HG03442 (cell line): ENCODE data around the gene BNC2.

ENCODE experiments used
- ATAC-seq: cut with Tn5 transposase; IDR thresholded peaks from one replicate; pipeline ENCODE4 v1.9.1; 2021; ENCODE audit warnings: mild to moderate bottlenecking, moderate library complexity; ENCODE audit not compliant: unreplicated experiment

BNC2 gene

GRCh38 chr9:16429671-16430070 is 440.8 kb downstream of the BNC2 start:
- ATAC-seq, result no peak

GRCh38 chr9:16427873-16428427 is 442.5 kb downstream of the BNC2 start:
- ATAC-seq, result no peak

GRCh38 chr9:16426716-16427115 is 443.8 kb downstream of the BNC2 start:
- no peak for ATAC-seq

GRCh38 chr9:16425562-16426231 is 444.8 kb downstream of the BNC2 start:
- no peak for ATAC-seq

GRCh38 chr9:16422114-16422513 is 448.4 kb downstream of the BNC2 start:
- ATAC-seq, result no peak

GRCh38 chr9:16421532-16421931 is 448.9 kb downstream of the BNC2 start:
- no peak for ATAC-seq

GRCh38 chr9:16419124-16419523 is 451.3 kb downstream of the BNC2 start:
- ATAC-seq, result no peak

- no peak for ATAC-seq
Observed at GRCh38 chr9:16418721-16419120, 451.7 kb downstream of the BNC2 start.

- ATAC-seq, result no peak
Observed at GRCh38 chr9:16417749-16418148, 452.7 kb downstream of the BNC2 start.

GRCh38 chr9:16417161-16417560 is 453.3 kb downstream of the BNC2 start:
- ATAC-seq, result no peak

GRCh38 chr9:16414451-16414850 is 456.0 kb downstream of the BNC2 start:
- no peak for ATAC-seq

- ATAC-seq, result no peak
Observed at GRCh38 chr9:16413509-16414016, 456.9 kb downstream of the BNC2 start.

- no peak for ATAC-seq
Observed at GRCh38 chr9:16412740-16413139, 457.7 kb downstream of the BNC2 start.

- no peak for ATAC-seq
Observed at GRCh38 chr9:16411311-16411710, 459.2 kb downstream of the BNC2 start.

- ATAC-seq, result no peak
Observed at GRCh38 chr9:16410601-16411280, 459.7 kb downstream of the BNC2 start.

GRCh38 chr9:16407617-16408016 is 462.9 kb downstream of the BNC2 start:
- ATAC-seq, result no peak

- no peak for ATAC-seq
Observed at GRCh38 chr9:16406526-16407225, 463.8 kb downstream of the BNC2 start.

- ATAC-seq, result no peak
Observed at GRCh38 chr9:16405421-16405820, 465.0 kb downstream of the BNC2 start.

- ATAC-seq, result no peak
Observed at GRCh38 chr9:16401701-16402100, 468.8 kb downstream of the BNC2 start.

- no peak for ATAC-seq
Observed at GRCh38 chr9:16398691-16399090, 471.8 kb downstream of the BNC2 start.

- no peak for ATAC-seq
Observed at GRCh38 chr9:16396389-16396788, 474.1 kb downstream of the BNC2 start.

GRCh38 chr9:16391369-16391768 is 479.1 kb downstream of the BNC2 start:
- ATAC-seq, result no peak
